Measurements from ENCODE around the gene DPRX.

DPRX gene, protein sequence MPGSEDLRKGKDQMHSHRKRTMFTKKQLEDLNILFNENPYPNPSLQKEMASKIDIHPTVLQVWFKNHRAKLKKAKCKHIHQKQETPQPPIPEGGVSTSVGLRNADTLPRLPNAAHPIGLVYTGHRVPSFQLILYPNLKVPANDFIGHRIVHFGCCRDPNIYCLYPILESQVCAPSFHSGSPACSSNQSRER

DNA sequence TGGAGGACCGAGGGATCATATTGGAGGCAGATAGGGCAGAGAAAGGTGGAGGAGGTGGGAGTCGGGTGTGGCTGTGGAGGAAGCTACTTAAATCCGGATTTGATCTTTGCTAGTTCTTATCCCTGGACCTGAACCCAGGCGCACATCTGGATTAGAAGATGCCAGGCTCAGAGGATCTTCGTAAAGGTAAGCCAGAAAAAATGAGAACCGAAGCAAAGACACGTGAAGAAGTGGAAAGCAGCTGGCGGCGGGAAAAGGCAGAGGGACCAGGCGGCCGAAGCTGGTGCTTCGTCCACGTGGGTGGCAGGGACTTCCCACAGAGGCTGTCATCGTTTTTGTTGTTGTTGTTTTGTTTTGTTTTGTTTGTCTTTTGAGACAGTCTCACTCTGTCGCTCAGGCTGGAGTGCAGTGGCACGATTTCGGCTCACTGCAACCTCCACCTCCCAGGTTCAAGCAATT lies at the start of gene DPRX:
TSS of gene DPRX (plus strand) at position 51 of the 459 bp plus-strand sequence. CDS start at position 159, 108 bp downstream.
- no peak for DNase-seq

DNA sequence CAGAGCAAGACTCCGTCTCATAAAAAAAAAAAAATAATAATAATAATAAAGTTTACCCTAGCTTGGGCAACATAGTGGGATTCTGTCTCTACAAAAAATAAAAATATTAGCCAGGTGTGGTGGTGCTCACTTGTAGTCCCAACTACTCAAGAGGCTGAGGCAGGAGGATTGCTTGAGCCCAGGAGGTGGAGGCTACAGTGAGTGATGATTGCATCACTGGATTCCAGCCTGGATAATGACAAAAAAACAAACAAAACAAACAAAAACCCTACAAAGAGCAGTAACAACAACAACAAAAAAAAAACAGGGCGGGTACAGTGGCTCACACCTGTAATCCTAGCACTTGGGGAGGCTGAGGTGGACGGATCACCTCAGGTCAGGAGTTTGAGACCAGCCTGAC lies 48.6 kb upstream of the DPRX start:
- DNase-seq = no peak

DNA sequence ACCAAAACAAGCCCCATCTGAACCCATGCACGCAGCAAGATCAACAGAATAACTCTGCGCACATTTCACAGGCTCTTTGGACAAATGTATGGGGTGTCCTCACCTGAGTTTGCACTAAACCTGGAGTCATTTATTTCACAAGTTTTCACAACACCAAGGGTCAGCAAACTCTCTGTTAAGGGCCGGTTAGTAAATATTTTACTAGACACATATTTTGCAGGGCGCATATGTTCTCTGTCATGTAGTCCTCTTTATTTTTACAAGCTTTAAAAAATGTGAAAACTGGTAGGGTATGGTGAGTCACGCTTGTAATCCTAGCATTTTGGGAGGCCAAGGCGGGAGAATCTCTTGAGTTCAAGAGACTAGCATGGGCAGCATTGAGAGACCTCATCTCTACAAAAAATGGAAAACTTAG lies 45.5 kb upstream of the DPRX start:
- DNase-seq = no peak

DNA sequence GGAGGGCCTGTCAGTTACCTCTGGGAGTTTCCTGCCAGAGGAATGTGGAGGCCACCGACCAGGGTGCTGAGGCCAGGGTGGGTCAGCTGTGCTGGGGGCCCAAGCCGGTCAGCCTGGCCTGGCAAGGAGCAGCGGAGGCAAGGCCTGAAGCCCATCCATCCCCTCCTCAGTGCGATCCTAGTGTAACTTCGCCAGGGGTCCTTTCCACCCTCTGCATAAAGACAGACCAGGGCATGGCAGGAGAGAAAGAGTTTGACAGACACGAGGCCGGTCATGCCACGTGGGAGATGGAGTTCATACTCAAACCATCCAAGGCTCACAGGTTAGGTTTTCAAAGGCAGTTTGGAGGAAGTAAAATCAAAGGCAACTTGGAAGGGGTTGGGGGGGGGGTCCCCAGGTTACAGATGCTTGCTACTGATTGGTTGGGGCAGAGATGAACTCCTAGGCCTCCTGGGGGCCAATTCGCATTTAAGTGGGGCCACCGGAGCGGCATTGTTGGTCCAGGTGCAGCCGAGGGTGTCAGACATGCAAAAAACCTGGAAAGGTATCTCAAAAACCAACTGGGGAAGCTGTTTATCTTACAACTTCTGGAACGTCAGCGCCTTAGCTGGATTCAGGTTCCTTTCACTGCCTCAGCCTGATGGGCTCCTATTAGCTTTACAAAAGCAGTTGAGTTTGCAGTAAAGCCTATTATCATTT lies 36.8 kb upstream of the DPRX start:
- no peak for DNase-seq

DNA sequence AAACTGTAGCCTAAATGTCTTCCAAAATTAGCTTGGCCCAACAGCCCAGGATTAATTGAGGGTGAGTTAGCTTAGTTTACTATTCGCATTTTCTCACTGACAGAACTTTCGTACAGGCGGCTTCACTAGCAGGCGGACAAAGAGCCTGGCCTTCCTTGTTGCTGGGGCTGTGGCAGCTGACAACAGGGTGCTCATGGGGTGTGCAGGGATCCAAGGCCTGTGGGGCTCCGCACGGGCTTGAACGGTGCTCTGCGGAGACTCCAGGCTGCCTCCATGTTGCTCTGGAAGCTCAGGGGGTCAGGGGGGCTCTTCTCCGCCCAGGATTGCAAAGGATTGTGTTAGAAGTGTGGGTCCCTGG lies 36.3 kb upstream of the DPRX start:
- no peak for DNase-seq

DNA sequence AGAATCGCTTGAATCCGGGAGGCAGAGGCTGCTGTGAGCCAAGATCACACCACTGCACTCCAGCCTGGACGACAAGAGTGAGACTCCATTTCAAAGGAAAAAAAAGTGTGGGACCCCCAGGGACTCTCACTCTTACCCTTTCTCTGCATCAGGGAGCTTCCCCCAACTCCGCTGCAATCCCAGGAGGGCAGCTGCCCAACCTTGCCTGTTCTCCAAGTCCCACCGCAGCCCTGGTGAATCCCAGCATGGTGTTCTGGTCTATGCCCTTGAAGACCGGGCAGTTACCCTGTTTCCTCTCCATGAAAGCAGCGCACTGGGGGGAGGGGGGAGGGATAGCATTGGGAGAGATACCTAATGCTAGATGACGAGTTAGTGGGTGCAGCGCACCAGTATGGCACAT lies 35.7 kb upstream of the DPRX start:
- DNase-seq = no peak

DNA sequence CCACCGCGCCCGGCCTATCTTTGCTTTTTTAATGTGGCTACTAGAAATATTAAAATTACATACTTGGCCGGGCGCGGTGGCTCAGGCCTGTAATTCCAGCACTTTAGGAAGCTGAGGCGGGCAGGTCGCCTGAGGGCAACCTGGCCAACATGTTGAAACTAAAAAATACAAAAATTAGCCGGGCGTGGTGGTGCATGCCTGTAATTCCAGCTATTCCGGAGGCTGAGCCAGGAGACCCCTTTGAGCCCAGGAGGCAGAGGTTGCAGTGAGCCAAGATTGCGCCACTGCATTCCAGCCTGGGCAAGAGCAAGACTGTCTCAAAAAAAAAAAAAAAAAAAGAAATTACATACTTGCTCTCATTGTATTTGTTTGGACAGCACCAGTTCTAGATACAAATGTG lies 34.8 kb upstream of the DPRX start:
- no peak for DNase-seq

DNA sequence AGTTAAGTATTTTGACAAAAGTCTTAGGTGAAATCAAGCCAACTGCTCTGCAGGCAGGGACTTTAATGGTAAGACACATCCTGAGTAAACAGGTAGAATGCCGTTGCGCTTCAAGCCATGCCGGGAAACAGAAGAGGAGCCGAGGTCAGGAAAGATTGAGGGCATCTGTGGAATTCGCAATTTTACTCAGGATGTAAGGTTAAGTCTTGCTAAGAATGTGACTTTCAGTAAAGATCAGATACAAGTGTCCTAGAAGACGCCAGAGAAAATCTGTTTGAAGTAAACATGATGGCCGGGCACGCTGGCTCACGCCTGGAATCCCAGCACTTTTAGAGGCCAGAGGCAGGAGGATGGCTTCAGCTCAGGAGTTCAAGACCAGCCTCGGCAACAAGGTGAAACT lies 33.4 kb upstream of the DPRX start:
- DNase-seq = no peak

DNA sequence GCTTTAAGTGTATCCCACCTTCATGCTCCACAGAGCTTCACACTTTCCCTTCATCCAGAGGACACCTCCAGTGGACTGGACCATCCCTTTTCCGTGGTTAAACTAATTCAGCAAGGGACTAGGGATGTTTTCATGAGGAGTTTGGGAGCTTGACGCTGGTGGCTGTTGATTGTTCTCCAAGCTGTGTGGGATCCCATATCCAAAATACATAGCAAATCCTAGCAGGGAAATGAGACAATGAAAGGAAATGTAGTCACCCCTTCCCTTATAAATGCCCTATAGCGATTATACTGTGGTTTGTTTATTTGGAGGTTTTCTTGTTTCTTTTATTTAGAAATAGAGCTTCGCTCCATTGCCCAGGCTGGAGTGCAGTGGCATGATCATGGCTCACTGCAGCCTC lies 31.6 kb upstream of the DPRX start:
- no peak for DNase-seq

DNA sequence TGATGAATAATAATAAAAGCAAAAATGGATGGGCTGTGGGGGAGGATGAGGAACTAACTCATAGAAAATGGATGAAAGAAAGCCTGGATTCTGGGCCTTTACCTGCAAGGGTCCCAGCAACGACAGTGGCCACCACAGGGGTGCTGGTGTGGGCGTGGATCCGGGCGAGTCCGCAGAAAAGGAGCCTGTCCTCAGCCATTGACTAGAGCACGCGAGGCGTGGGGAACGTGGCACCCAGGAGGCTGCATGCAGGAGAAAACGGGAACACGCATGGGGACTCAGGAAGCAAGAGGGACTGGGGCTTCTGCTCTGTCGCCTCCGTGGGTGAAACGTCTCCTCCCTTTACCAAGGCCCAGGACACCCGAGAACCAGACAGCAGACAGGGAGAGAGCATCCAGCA lies 25.8 kb upstream of the DPRX start:
- no peak for DNase-seq

DNA sequence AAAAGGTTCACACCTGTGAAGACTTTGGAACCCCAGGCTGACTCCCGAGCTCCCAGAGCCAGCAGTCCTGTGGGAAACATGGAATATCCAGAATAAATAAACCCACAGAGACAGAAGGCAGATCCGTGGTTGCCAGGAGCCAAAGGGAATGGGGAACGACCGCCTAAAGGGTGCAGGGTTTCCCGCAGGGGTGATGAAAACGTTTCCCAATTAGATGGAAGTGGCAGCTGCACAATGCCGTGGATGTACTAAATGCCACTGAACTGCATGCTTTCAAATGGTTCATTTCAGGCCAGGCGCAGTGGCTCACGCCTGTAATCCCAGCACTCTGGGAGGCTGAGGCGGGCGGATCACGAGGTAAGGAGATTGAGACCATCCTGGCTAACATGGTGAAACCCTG lies 23.4 kb upstream of the DPRX start:
- DNase-seq = no peak

DNA sequence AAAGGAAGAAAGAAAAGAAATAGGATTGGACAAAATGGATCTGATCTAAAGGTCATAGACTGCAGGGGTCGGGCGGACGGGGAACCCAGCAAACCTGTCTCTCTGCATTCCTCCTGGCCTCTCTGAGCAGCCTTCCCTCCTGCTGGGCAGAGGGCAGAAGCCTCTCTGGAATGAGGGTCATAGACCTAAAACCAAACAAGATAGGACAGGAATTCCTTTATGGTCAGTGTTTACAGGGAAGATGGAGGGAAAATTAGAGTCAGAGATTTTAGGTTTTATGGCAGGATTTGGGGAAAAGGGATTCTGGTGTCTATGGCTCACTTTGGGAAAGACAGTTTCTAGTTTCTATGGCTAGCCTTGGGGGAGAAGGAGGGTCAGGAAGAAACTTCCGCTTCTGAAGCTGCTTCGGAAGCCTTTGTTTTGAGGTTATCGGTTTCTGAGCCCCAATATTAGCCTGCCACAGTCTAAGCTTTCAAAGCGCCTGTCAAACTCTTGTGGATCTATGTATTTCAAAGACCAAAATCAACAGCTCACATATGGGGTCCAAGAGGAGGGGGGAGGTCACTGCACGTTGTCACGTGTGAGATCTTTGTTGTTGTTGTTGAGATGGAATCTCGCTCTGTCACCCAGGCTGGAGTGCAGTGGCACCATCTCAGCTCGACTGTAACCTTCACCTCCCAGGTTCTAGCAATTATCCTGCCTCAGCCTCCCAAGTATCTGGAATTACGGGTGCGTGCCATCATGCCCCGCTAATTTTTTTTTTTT lies 18.9 kb upstream of the DPRX start:
- DNase-seq = no peak

DNA sequence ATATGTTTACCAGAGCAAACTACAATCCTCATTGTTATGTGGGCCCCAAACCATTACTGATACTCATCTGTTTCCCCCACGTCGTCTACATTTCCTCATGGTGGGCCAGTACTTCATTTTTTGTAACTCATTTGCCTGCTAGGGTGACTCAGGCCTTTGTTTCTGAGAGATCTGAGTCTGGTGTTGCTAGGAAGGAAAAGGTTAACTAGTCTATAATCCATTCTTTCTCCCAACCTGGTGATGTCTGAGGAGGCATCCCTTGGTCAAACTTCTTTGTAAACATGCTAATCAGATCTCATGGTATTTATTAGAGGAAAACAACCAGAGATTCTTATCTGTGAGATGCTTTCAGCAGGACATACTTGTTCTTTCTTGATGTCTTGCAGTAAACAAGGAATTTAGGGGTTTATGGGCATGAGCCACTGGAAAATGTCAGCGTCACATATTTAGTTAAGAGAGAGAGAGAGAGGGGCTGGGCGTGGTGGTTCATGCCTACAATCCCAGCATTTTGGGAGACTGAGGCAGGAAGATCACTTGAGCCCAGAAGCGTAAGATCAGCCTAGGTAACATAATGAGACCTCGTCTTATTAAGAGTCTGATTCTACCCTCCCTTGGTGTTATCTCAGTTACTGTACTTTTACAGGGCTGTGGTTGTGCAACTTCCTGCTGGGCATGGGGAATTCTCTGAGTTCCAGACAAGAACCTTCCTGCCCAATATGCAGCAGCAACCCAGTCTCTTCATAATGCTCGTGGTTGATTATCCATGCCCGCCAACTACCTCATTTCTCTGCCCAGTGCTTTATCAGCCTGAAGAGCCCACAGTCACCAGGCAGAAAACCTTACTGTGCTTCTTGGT lies 9.7 kb upstream of the DPRX start:
- no peak for DNase-seq

DNA sequence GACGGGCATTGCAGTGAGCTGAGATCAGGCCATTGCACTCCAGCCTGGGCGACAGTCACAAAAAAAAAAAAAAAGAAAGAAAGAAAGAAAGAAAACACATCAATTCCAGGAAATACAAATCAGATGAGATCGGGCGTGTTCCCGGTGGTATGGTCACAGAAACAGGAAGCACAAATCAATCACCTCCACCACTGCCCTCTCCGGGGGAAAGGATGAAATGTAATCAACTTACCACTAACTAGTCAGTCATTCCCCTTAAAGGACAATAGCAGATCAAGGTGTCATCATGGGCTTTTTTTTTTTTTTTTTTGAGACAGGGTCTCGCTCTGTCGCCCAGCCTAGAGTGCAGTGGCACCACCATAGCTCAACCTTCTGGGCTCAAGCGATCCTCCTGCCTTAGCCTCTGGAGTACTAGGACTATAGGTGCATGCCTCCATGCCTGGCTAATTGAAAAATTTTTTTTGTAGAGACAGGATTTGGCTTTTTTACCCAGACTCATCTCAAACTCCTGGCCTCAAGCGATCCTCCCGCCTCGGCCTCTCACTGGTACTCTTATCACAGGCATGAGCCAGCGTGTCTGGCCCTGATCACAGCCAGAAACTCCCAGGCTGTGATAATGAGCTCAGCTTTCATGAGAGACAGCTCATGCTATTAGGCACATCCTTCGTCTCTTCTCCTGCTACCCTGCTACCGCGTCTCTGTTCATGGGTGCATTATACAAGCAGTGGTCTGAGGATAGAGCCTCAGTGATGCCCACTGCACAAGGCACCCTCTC lies 6.8 kb upstream of the DPRX start:
- no peak for DNase-seq

DNA sequence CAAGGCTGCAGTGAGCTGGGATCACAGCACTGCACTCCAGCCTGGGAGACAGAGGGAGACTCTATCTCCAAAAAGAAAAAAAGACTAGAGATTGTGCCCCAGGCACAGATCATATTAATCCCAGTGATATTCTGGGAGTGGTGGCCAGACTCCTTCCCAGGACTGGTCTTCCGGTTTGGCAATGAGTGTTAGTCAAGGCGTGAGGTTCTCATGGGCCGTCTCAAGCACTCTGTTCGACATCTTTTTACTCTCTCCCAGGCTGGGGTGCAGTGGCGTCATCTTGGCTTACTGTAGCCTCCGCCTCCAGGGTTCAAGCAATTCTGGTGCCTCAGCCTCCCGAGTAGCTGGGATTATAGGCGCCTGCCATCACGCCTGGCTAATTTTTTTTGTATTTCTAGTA lies 5.3 kb upstream of the DPRX start:
- DNase-seq = no peak

DNA sequence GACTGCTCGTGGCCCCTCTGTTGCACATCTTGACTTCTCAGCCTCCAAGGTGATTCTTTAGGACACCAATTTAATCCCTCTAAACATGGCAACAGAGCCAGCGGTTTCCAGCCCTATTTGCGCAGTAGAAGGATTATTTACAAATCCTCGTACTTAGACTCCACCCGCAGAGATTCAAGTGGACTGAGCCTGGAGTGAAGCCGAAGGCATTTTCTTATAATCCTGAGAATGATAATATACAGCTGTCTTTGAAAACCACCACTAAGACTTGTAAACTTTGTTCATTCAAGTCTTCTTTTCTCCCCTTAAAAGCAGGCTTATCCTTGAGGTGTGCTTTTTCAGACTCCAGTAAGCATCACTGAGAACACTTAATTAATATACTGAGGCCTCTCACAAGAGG lies 4.8 kb upstream of the DPRX start:
- no peak for DNase-seq

DNA sequence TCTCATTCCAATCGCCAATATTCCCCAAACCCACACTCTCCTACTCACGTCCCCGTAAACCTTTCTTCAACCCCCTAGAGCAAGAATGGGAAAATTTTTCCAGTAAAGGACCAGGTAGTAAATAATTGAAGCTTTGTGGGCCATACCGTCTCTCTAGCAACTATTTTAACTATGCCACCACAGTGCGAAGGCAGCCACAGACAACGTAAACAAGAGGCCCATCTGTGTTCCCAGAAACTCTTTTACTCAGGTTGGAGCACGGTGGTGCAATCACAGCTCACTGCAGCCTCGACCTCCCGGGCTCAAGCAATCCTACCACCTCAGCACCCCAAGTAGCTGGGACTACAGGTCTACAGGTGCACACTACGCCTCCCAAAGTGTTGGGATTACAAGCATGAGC lies 3.0 kb downstream of the DPRX start:
- no peak for DNase-seq

DNA sequence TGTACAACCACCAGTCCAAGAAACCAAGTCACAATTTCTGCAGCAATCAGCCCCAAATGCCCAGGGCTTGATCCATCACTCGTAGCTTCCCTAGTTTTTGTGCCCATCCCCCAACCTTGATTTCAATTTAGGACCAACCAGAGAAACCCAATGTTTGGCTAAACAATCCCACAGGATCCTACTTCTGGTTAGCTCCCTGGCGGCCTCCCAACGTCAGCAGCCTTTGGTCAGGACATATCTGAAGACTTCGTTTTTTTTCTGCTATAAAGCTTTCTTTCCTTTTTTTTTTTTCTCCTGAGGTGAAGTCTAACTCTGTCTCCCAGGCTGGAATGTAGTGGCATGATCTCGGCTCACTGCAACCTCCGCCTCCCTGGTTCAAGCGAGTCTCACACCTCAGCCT lies 7.7 kb downstream of the DPRX start:
- DNase-seq = no peak

DNA sequence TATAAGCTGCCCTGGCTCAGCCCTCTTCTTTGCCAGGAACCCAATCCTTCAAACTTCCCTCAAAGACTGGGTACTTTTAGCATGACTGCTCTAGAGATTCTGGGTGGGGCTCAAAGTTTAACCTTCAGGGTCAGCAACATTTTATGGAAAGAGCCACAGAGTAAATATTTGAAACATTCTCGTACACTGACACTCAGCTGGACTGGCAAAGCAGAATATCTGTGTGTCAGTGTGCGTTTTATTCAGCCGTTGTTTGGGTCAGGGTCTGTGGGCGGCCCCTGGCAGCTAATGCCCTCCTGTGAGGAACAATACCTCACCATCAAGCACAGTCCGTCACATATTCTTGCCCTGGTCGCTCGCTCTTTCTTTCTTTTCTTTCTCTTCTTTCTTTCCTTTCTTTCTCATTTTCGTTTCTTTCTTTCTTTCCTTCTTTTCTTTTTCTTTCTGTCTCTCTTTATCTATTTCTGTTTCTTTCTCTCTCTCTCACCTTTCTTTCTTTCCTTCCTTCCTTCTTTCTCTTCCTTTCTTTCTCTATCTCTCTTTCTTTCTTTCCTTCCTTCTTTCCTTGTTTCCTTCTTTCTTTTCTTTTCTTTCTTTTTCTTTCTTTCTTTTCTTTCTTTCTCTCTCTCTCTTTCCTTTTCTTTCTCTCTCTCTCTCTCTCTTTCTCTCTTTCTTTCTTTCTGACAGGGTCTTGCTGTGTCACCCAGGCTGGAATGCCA lies 10.7 kb downstream of the DPRX start:
- DNase-seq = no peak

DNA sequence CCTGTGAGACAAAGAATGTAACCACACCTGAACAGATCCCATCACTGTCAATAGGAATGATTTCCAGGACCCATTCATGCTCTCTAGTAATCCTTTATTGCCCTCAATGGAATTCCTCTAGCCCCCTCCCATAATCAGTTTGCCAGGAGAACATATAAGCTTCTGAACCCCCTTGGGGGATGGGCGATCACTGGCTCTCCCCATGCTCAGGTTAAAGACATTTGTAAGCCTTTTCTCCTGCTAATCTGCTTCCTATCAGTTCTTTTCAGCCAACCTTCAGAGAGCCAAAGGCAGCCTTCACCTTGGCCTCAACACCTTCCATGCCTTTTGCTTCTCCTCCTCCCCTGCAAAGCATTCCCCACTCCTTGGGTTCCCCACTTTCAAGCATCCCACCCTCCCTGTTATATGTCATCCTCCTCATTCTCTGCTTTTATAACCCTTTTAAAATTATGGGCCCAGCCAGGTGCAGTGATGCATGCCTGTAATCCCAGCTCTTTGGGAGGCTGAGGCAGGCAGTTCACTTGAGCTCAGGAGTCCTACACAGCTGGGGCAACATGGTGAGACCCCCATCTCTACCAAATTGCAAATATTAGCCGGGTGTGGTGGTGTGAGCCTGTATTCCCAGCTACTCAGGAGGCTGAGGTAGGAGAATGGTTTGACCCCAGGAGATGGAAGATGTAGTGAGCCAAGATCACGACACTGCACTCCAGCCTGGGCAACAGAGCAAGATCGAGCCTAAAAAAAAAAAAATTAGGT lies 12.4 kb downstream of the DPRX start:
- no peak for DNase-seq

DNA sequence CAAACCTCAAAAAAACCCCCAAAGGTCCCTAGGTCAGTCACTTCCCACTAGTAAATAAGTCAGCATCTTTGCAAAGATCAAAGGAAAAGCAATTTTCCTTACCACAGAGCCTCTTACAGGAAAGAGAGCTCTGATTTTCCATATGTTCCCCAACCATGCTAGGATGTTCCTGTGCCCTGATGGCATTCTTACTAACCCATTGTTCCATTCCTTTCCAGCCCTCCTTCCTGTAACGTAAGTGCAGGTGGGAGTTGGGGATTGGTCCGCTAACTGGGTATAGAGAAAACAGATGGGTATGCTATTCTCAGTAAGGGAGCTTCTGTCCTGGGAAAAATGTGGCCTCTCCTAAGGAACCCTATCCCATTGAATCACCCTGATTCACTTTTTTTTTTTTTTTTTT lies 14.3 kb downstream of the DPRX start:
- no peak for DNase-seq

Data from DMS79 treated with DMSO at 0.1 percent for 48 hours (cell line).